IMR-90 (cell line): ENCODE data around the gene DIAPH1.

Experiments
- CEBPB ChIP-seq: IDR thresholded peaks from 2 replicates; pipeline ENCODE4 v1.6.1; 2012; ENCODE audit warnings: low read depth, low read length, improper control_type of control experiment
- FOS ChIP-seq: fragments of 150-350 bp; IDR thresholded peaks from 2 replicates; pipeline ENCODE4 v1.6.1; 2016; ENCODE audit warnings: low read depth, low read length
- MAFK ChIP-seq: IDR thresholded peaks from 2 replicates; pipeline ENCODE4 v1.6.1; 2012; ENCODE audit warnings: low read depth, low read length, improper control_type of control experiment
- NFE2L2 ChIP-seq: fragments of 150-350 bp; IDR thresholded peaks from 2 replicates; pipeline ENCODE4 v1.6.1; 2016; ENCODE audit warnings: low read depth, mild to moderate bottlenecking, low read length
- POLR2A ChIP-seq: IDR thresholded peaks from 2 replicates; pipeline ENCODE4 v1.6.1; 2012; ENCODE audit warnings: mild to moderate bottlenecking, low read depth, low read length
- RAD21 ChIP-seq: IDR thresholded peaks from 2 replicates; pipeline ENCODE4 v1.6.1; 2012; ENCODE audit warnings: low read length, improper control_type of control experiment
- SMC3 ChIP-seq: fragments of 150-350 bp; IDR thresholded peaks from 2 replicates; pipeline ENCODE4 v1.6.1; 2016; ENCODE audit warnings: low read depth, mild to moderate bottlenecking, antibody characterized with exemption, low read length, moderate library complexity
- TF ChIP-seq, protein P1 (sequence below): conservative IDR thresholded peaks from 2 replicates; pipeline ENCODE4 v1.5.1; 2012; ENCODE audit warnings: mild to moderate bottlenecking, low read depth, low read length, improper control_type of control experiment
- TF ChIP-seq, protein P2 (sequence below): fragments of 150-350 bp; IDR thresholded peaks from 2 replicates; pipeline ENCODE4 v1.6.1; 2016; ENCODE audit warnings: low read depth, mild to moderate bottlenecking, low read length, moderate library complexity, borderline replicate concordance
- TF ChIP-seq, protein P3 (sequence below): fragments of 150-350 bp; IDR thresholded peaks from 2 replicates; pipeline ENCODE4 v1.6.1; 2017; ENCODE audit warnings: mild to moderate bottlenecking, antibody characterized with exemption, low read length, low read depth

DNA sequence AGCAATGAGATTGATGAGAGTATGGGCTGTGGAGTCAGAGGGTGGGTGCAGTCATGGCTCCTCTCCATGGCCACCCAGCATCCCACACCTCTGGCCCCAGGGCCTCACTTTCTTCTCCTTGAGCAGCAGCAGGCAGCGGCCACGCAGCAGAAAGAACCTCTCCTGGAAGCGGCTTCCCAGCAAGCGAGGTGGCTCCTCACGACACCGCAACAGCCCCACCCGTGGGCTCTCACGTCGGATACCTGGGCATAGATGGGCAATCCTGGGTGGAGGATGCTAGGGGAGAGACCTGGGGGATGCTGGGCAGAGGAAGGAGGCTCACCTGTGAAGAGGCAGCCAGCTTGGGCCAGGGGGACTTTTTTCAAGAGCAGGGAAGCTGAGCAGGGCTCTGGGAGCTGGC lies 37.6 kb upstream of the DIAPH1 start:
- TF ChIP-seq POLR2A = no peak
- TF ChIP-seq, protein P1, sequence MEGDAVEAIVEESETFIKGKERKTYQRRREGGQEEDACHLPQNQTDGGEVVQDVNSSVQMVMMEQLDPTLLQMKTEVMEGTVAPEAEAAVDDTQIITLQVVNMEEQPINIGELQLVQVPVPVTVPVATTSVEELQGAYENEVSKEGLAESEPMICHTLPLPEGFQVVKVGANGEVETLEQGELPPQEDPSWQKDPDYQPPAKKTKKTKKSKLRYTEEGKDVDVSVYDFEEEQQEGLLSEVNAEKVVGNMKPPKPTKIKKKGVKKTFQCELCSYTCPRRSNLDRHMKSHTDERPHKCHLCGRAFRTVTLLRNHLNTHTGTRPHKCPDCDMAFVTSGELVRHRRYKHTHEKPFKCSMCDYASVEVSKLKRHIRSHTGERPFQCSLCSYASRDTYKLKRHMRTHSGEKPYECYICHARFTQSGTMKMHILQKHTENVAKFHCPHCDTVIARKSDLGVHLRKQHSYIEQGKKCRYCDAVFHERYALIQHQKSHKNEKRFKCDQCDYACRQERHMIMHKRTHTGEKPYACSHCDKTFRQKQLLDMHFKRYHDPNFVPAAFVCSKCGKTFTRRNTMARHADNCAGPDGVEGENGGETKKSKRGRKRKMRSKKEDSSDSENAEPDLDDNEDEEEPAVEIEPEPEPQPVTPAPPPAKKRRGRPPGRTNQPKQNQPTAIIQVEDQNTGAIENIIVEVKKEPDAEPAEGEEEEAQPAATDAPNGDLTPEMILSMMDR = no peak
- TF ChIP-seq, protein P2, sequence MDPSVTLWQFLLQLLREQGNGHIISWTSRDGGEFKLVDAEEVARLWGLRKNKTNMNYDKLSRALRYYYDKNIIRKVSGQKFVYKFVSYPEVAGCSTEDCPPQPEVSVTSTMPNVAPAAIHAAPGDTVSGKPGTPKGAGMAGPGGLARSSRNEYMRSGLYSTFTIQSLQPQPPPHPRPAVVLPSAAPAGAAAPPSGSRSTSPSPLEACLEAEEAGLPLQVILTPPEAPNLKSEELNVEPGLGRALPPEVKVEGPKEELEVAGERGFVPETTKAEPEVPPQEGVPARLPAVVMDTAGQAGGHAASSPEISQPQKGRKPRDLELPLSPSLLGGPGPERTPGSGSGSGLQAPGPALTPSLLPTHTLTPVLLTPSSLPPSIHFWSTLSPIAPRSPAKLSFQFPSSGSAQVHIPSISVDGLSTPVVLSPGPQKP = no peak
- no peak for TF ChIP-seq RAD21
- no peak for TF ChIP-seq NFE2L2
- no peak for TF ChIP-seq CEBPB
- TF ChIP-seq FOS = no peak
- TF ChIP-seq, protein P3, sequence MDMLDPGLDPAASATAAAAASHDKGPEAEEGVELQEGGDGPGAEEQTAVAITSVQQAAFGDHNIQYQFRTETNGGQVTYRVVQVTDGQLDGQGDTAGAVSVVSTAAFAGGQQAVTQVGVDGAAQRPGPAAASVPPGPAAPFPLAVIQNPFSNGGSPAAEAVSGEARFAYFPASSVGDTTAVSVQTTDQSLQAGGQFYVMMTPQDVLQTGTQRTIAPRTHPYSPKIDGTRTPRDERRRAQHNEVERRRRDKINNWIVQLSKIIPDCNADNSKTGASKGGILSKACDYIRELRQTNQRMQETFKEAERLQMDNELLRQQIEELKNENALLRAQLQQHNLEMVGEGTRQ = no peak
- no peak for TF ChIP-seq MAFK
- no peak for TF ChIP-seq SMC3
